GF-D8 (cell line): Measurements from ENCODE around the gene GAS7.
"Not testable (repeated sequence)": the region's sequence is repeated elsewhere in the genome, so short reads cannot be mapped to it uniquely, and the experiment has no call there.

Source experiments
- DNase-seq: peaks from one replicate; lab custom pipeline; 2025; lab: John Stamatoyannopoulos, UW

The GAS7 gene

DNA sequence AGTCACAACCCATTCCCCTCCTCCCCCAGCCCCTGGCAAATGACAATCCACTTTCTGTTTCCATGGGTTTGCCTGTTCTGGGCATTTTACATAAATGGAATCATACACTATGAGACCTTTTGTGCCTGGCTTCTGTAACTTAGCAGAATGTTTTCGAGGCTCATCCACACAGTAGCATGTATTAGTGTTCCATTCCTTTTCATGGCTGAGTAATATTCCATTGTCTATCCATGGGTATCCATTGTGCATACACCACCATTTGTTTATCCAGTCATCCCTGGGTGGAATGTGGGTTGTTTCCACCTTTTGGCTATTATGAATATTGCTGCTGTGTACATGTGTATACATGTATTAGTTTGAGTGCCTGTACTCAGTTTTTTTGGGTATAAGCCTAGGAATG is 259.6 kb downstream of the GAS7 start:
- no peak for DNase-seq

DNA sequence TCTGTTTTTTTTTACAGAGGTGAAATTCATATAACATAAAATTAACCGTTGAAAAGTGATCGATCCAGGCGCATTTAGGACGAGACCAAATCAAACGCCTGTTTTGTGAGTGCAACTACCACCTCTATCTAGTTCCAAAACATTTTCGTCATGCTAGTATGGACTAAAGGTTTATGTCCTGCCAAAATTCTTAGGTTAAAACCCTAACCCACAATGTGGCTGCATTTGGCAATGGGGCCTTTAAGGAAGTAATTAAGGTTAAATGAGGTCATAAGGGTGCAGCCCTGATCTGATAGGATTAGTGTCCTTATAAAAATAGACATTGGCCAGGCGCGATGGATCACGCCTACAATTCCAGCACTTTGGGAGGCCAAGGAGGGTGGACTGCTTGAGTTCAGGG is 260.5 kb downstream of the GAS7 start:
- no peak for DNase-seq

DNA sequence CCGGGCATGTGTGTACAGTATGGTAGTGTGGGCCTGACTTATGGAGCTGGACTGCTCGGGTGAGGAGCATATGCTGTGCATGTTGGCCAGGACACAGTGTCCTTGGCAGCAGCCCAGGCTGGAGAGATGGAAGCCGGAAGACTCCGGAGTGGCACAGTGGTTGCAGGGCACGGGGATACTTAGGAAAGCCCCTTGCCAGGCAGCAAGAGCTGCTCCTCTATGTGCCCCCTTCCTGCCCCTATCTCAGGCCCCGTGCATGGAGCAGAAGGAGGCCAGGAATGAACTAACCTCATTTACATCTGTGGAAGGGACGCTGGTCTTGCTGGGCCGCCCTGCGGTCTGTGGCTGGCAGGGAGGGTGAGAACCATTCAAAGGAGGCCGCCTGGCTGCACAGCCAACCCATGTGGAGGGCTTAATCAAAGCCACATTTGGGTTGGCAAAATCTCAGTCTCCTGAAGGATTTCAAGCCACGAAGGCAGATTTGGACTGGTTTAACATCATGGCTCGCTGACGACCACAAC is 261.1 kb downstream of the GAS7 start:
- no peak for DNase-seq

DNA sequence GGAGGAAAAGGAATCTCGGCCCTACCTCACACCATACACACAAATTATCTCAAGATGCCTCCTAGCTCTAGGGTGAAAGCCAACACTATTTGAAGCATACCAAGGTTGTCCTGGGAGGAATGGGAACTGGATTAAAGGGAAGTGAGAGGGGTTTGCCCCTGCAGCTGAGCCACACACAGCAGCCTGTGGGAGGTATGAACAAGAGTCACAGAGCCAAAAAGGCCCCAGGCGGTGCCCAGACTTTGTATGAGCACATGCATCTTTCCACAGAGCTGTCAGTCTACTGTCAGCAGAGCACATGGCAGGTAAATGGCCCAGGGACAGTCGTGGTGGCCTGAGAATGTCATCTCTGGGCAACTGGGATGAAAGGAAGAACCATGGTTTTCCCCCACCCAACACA is 262.3 kb downstream of the GAS7 start:
- DNase-seq = no peak

DNA sequence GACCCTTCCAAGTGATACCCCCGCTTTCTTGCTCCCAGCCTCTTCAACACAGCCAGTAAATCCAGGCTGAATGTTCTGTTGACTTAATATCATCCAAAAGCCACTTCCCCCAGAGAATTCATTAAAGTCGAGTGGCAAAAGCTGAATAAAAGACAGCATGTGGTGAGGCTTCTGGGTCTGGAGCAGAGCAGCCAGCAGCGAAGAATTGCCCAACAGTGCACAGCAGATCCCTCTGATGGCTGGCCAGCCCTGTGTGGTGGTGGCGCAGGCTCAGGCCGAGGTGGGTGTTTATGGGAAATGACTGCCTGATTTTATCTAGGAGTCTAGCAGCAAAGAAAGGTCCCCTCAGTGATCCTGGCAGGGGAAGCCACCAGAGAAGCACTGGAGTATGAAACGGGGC is 263.0 kb downstream of the GAS7 start:
- DNase-seq = no peak

DNA sequence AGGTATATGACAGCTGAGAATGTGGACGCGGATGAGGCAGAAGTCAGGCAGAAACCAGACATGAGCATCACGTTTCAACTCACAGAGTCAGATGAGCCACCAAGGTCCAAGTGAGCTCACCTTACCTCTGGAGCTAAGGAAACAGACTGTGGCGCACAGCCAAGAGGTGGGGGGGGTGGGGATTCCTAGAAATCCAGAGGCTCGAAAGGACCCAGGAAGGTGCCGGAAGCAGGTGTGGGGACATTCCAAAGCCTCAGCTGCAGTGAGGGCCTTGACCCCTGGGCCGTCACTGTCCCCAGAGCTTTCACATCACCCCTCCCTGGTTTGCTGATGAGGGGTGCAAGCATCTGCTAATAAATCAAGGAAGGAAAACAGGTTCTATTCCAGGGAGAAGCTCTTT is 264.1 kb downstream of the GAS7 start:
- DNase-seq = no peak

DNA sequence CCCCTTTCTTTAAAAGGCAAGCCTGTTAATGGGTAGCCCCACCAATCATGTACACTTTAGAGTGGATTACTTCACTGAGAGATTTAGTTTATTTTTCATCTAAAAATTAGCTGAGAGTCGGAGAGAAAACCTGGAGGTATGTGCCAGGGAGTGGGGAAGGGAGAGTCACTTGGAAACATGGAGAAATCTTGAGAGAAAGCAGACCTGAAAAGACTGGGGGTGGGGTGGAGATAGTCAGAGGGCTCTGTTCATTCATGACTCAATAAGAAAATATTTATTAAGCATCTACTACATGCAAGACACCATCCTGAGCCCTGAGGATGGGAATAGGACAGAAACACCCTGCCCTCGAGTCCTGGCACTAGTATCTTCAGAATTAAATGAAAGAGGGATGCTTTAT is 265.9 kb downstream of the GAS7 start:
- no peak for DNase-seq

DNA sequence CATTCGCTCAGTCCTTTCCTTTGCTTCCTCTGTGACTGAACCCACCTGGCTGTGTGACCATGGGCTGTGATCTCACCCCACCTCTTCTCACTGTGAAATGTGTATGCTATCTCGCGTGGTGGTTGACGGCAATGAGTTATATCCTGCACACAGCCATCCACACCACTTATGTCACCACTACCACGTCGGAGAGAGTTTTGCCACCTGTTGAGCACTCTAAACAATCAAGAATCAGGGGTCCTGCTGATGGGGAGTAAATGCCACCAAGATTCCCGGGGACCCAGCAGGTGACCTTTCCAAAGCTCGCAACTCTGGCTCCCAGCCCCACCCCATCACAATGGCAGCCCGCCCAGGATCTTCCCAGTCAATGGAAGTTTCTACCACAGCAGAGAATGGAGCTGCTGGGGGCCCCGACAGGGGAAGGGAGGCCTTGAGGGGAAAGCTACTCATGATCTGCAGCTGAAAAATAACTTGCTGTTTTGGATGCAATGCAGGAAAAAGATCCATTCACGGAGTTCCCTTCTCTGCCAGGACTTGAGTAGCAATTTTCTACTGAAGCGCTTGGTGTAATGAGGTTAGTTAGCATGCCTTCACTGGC is 267.2 kb downstream of the GAS7 start:
- no peak for DNase-seq

DNA sequence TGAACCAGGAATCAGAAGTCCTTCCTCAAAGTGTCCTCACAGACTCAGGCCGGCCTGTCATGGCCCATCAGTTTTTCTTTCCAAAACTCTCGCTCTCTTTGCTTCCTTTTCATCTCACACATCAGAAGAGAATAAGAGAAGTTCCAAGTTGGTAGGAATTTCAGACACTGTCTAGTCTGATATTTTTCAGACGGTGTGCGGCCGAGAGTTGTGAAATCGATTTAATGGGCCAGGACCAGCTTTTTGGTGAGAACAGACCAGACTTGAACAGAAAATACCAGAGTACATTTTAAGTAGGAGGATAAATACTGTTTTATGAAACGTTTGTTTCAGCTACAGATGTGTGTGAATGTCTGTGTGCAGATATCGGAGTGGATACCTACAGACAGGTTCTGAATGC is 268.5 kb downstream of the GAS7 start:
- DNase-seq = no peak

DNA sequence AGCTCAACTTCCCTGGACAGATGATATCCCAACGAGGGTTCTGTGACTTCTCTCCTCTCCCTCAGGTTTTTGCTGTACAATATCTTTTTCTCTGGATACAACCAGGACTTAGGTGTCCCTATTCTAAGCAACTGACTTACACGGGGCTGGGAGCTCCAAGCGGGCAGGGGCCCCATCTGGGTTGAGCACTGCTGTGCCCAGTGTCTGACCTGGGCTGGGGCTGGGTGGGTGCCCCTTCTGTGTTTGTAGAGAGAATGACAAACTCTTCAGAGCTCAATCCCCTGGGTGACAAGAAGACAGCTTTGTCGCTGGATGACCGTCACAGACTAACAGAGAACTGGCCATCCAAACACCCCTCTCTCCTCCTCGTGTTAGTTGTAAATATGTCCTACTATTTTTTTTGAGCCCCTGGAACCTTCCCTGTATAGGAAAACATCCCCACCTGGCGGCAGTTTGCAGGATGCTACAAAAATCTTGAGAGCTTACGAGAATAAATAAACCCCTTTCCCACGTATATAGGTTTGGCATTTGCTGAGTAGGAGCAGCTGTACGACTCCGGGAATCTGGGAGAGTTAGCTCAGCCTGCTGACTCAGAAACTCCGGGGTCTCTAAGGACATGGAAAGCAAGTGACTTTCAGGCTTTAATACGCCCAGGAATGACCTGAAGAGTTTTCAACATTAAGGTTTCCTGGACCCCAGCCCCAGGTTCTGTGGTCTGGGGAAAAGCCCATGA is 269.6 kb downstream of the GAS7 start:
- DNase-seq = no peak

DNA sequence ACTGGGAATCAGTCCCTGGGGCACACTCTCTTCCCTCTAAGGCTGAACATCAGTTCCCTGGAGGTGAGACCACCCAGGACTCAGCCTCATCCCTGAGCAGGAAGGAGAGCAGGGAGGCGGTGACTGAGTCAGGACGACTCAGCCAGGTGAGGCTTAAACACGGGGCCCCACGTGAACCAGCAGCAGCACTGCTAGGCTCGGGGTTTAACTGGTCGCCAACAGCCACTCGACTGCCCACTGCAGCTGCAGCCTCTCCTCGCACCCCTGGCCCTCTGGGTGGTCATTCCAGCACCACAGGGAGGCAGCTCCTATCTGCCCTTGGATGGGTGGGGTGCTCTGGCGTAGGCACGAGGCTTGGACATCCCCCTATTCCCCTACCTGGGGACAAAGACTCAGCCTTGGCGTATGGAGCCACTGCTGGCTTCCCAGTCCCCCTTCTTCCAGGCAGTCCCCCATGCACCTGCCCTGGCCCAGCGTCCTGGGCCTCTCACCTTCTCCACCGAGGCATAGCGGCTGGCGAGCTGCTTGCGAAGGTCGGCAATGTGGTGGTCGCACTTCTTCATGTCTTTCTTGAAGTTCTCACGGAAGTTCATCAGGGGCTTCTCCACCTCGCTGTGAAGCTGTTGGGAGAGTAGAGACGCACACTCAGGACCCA is 272.1 kb downstream of the GAS7 start:
- DNase-seq = no peak

DNA sequence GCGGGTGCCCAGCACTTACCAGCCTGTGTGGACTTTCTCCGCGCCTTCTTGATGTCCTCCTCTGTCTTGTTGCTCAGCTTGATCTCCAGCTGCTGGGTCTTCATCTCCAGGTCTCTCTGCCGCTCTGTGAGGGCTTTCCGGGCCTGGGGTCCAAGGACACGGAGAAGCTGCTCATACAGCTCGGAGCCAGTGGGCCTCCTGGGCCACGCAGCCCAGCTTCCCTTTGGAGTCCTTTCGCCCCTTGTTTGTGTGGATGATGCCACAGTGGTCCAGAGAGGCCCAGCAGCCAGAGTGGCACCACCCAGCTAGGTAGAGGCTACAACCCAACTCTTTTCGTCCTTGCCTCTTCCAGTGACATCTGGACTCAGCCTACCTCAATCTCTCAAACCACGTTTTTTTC is 272.9 kb downstream of the GAS7 start:
- no peak for DNase-seq

DNA sequence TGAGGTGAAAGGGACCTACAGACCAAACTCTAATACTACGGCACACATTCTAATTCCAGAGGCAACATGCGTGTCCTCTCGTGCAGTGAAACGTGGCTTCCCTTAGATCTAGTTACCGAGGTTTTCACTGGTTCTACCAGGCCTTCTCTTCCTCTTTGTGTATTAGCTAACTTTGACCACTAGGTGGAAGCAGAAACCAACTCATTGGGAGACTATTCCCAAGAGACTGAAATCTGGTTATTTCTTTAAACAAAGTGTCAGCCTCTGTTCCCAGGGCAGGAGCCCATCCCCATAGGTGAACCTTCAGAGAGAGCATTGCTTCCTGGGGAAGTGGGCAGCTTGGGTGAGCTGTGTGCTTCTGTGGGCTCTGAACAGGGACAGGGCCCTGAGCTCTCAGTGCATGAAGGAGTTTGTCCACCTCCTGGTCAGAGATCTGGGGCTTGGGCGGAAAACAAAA is 273.6 kb downstream of the GAS7 start:
- DNase-seq = peak; percentile 45

DNA sequence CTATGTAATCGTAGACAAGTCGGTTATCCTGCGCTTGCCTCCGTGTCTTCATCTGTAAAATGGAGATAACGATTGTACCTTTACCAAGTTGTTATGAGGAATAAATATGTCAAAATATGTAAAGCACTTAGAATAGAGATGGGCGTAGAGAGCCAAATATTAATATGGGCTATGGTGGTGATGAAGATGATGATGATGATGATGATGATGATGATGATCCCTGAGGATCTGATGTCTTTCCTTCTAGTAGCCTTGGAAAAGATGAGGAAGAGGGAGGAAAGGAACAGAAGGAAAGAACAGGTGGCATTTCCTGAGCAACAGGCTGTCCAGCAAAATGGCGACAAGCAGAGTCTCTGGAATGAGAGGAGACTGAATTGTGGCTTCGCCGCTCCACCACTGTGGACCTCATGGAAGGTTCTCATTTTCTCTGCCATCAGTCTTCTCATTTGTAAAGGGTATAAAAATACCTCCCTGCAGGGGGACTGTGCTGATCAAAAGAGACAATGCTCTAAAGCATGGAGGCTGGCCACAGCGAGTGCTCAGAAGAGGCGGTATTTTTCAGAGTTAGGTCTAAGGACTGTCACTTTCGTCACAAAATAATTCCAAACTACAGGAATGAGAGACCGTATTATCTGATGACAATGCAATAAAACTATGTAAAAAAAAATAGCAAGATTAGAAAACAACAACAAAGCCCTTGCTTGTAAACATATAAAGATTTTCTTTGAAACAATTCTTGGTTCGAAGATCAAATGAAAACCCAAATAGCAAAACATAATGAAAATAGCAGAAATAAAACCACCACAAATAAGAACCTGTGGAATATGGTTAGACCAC is 276.2 kb downstream of the GAS7 start:
- DNase-seq = no peak

DNA sequence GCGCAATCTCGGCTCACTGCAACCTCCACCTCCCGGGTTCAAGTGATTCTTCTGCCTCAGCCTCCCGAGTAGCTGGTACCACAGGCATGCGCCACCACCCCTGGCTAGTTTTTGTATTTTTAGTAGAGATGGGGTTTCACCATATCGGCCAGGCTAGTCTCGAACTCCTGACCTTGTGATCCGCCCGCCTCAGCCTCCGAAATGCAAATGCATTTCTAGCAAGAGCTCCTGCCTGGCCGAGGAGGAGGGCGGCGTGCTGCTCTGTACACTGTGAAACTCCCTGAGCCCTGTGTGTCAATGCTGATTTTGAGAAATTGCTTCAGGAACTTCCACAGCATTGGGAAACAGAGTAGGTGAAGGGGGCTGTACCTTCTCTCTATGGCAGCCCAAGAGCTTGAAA is 277.2 kb downstream of the GAS7 start:
- not testable (repeated sequence) for DNase-seq

DNA sequence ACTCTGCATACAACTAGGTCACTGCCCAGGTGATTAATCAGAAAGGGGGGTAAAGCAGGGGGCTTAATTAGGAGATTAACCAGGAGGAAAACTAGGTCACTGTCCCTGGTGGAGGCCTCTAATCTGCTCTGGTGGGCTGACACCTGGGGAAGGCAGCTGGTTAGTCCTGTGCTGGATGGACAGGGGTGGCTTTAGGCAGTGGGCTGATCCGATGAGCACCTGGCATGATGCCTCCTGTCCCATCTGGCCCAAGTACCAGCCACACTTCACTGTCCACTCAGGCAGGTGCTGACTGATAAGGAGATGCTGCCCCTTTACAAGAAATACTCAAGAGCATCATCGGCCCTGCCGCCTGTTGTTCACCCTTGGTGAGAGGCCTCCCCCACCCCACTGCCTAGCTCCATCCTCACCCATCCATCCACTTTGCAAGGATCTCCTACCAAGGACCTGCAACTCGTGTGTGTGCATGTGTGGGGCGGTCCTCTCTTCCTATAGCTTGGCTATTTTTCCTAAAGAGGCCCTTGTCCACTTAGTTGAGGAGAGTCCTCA is 279.5 kb downstream of the GAS7 start:
- DNase-seq = no peak

DNA sequence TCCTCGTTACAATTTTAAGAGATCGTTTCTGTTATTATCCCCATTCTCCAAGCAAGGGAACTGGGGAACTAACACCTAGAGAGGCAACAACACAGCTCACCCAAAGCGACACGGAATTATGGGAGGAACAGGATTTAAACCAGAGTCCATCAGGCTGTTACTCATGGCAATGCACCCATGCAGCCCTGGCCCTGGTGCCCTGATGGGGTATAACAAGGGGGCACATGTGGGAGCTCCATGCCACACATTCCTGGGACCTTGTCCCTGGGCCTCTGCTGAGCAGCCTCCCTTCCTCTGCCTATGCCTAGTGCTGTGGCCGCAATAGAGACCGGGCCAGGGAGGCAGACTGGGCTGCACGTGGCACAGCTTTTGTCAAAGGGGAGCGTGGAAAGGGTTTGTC is 280.1 kb downstream of the GAS7 start:
- DNase-seq = no peak

DNA sequence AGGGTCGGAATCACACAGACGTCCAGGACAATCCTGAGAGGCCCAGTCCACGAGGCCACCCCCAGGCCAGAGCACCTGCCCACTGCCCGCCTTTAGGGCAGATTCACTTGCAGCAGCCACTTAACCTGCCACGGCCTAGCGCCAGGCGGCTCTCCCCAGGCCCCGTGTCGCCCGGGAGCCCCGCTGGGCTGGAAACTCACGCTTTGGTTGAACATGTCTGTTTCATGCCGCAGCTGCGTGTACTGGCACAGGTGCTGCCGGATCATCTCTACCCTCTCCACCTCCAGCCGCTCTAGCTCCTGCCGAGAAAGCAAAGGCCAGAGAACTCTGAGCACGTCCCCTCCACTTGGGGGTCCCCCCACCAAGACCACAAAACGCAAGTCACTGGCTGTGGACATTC is 280.6 kb downstream of the GAS7 start:
- DNase-seq = no peak

DNA sequence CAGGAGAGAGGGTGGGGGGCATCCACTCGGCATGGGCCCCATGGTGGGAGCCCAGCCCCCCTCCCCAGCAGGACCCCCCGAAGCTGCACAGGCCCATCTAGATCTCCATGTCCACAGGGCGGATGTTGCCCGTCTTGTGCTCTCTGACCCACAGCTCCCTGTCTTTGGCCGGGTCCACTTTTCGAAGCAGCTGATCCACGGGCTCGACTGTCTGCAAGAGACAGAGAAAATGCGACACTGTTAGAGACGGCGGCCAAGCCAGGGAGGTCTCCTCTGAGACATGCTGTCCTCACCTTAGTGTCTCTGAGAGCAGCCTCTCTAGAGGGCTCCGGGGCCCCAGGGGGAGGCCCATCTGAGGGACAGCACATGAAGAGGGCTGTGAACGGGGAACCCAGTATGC is 281.3 kb downstream of the GAS7 start:
- no peak for DNase-seq

DNA sequence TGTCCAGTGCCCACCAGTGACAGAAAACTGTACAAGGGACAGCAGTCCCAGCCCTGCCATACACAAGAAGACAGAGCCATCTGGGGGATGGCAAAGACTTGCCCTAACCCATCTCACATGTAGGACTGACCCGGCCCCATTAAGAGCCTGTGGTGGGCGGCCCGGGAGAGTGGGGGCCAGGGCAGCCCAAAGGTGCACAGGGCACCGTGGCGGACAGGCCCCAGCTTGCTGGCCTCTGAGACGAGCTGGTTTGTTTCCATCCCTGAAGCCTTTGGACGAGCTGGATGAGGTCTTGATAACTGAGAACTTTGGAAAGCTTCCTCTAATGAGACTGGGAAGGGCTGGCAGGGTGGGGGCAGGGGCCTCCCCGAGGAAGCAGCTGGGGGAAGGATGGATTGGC is 282.3 kb downstream of the GAS7 start:
- DNase-seq = no peak

DNA sequence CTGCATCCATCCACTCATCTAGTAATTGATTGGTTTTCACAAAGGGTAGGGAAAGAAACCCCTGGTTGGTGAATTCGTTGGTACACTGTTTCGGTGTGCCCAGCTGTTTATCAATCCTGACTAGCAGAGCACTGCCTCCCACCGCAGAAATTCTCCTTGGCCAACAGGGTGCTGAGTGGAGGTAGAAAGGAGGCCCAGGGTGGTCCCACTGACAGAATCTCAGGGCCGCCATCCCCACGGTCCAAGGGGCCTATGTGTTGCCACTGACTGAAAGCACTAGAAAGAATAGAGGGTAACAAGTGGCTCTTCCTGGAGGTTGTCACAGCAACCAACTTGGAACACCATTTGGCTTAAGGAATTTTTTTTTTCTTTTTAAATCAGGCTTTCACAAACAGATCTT is 284.9 kb downstream of the GAS7 start:
- DNase-seq = no peak
